T-helper 22 cell (primary cell): ENCODE measurements around the gene BTBD9.

ENCODE experiments used
- DNase-seq: peaks from one replicate; pipeline ENCODE4 v3.0.0-alpha.2; 2020; ENCODE audit warnings: low read depth

Gene BTBD9

DNA sequence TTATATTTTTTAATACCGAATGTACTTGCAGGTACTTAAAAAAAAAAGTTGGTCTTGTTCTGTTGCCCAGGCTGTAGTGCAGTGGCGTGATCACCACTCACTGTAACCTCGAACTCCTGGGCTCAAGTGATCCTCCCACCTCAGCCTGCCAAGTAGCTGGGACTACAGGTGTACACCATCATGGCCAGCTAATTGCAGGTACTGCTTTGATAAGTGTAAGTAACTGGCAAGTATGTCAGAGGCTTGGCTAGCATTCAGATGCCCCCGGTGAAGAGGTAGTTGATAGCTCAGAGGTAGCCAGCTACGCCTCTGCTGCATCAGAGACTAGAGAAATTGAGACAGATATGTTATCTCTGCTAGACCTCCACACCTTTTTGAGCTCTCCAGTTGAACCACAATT is 40.5 kb downstream of the BTBD9 start:
- no peak for DNase-seq

DNA sequence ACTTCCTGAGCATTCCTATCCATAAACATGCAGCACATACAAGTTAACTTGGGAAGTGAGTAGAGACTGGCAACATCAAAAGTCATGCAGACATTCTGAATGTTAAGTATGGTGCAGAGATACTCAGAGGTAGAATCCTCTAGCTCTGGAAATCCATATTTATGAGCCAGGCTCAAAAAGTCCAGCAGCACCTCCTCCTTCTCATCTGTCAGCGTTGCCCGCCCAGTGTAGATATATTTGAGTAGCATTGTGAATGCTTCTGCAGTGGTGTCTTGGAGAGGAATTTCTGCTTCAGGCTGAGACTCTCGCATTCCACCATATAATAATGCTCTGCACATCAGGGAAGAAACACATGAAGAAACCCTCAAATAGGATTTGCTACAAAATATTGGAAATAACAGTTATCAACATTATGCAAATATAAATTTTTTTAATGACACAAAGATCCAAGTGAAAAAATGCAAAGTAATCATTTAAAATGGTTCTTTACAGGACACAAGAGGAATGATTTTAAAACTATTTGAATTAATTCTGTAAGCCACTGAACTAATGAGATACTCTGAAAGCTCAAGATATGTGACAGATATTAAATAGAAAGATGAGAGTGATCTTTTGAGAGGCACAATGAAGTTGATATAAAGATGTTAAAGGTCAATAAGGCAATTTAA is 45.6 kb downstream of the BTBD9 start:
- DNase-seq, result no peak

DNA sequence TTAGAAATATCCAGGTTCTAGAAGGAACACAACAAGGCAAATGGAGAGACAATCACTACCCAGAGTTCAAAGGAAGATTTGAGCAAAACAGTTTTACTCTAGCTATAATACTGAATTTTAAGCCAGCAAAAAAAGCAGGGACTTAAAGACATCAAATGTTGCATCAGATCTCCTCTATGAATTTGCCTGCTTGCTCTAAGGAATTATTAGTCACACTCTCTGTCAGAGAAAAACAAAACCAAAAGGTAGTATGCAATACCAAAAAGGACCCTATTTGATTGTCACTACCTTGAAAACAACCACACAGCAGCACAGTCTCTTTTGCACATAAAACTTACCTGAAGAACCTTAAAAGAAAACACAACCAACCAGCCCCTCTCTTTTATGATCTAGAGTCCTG is 46.3 kb downstream of the BTBD9 start:
- no peak for DNase-seq

DNA sequence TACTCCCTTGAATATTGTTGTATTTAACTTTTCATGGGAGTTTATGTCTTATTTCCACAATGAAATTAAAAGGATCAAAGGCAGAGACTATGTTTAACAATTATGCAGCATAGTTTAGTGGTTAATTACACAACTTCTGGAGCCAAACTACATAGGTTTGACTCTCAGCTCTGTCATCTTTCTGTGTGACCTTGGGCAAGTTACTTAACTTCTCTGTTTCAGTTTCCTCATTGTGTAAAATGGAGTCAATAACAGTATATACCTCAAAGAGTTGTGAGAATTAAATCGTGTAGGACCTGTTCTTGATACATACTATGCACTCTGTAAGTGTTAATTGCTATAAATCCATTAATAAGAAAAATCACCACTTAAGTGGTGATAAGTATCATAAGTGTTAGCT is 48.3 kb downstream of the BTBD9 start:
- no peak for DNase-seq

DNA sequence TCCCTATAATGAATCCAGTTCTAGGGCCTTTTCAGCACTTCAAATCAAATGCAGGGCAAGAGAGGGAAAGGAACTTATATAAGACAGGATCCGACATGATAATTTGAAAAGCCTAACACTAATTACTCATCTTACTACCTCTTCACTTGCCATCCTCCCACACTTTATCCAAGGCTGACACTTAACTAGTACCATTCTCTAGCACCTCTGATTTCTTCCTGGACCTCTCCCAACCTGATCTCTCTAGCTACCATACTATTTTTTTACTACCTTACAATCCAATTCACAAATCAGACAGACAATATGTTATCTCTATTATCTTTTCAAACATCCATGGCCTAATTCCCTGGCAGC is 50.4 kb downstream of the BTBD9 start:
- DNase-seq, result no peak

DNA sequence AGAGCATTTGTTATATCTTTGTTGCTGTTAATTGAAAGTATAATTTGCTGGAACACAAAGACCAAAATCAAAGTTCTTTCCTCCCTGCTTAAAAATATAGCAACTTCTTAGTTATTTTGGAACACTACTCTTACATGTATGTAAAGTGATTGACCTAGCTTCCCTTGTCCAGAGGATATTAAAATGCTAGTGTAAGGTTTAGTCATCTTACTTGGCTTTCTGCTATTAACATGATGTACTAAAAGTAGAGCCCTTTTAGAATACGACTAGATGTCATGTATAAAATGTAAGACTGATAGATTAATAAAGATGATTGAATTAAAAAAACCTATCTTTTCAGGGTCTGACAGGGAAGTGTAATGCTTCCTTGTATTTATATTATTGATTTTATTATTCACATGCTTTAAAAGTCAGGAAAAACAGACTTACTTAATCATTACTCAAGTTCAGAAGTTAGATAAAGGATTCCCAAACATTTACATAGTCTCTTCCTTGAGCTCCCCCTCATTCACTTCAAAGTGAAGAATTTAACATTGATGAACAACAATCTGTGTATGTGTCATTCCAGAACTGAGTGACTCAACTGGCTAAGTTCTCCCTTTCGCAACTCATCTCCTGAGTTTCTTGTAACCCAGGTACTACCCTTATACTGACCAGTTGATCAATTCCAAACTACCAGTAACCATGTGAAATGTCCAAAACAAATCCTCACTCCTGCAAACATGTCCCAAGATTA is 50.9 kb downstream of the BTBD9 start:
- no peak for DNase-seq

DNA sequence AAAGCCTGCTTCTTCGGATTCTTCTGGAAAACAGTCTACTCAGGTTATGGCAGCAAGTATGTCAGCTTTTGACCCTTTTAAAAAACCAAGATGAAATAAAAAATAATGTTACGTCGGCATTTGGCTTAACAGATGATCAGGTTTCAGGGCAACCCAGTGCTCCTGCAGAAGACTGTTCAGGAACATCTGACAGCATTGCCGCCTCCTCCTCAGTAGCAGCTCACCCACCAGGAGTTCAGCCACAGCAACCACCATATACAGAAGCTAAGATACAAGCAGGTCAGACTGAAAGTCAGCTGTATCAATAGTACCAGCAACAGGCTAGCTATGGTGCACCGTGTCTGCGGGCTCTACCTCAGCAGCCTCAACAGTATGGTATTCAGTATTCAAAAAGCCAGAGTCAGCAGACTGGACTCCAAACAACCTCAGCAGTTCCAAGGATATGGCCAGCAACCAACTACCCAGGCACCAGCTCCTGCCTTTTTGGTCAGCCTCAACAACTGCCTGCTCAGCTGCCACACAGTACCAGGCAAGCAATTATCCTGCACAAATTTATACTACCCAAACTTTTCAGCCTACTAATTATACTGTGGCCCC is 51.9 kb downstream of the BTBD9 start:
- DNase-seq, result no peak

DNA sequence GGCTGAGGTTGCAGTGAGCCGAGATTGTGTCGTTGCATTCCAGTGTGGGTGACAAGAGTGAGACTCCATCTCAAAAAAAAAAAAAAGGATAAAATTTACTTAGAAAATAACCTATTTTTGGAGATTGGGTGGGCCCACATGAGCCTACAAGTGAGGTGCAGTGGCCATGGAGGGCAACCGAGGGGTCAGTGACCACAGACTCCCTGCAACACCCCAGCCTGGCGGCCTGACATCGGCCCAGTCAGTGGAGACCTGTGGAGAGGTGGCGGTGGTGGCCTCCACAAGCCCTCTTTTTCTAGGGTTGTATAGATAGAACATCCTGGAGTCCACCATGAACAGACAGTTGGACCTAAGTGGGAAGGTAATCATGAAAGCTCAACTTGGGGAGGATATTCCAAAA is 52.7 kb downstream of the BTBD9 start:
- no peak for DNase-seq

DNA sequence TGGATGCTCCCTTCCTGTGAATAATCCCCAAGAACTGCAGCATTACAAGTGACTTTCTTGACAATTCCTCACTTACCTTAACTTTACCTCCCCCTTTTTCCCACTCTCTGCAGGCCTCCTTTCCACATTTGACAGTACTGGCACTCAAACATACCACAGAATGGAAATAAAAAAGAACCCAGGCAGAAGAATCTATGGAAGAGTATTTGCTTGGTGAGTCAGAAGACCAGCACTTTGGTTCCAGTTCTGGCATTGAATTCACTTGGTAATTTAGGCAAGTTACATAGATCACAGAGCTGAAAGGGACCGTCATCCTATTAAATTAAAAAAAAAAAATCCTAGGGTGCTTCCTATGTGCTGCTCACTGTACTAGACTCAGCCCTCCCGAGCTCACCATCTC is 55.0 kb downstream of the BTBD9 start:
- DNase-seq, result no peak

DNA sequence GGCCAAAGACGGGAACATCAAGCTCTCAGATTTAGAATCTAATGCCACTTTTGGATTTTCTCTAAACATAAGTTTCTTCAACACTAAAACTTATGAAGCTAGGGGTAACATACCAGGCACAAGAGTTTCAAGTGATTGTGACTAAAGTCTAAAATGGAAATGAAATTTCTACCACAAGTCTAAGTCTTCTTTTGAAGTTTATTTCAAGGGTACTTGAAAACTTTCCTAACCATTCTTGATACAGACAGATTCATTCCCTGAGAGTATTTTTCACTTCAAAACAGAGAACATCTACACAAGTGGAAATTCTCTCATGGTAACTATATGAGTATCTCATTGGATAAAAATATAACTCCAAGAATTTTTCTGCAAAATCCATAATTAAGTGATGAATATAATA is 56.2 kb downstream of the BTBD9 start:
- no peak for DNase-seq

DNA sequence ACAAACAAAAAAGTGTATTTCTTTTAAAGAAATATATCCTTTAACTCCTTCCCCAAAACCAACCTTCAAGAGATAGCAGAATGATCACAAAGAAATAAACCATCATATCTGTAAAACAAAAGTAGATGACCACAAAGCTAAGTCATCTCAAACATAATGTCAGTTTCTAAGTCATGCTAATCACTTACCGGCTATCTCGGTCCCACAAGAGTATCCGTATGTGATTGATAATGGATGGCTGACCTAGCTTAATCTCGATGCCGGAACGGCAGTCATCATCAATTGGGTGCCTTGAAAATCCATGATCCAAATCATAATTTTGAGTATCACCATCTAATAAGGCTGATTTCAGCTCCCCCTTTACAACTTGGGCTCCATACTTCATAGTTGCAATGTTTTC is 59.7 kb downstream of the BTBD9 start:
- DNase-seq, result no peak

DNA sequence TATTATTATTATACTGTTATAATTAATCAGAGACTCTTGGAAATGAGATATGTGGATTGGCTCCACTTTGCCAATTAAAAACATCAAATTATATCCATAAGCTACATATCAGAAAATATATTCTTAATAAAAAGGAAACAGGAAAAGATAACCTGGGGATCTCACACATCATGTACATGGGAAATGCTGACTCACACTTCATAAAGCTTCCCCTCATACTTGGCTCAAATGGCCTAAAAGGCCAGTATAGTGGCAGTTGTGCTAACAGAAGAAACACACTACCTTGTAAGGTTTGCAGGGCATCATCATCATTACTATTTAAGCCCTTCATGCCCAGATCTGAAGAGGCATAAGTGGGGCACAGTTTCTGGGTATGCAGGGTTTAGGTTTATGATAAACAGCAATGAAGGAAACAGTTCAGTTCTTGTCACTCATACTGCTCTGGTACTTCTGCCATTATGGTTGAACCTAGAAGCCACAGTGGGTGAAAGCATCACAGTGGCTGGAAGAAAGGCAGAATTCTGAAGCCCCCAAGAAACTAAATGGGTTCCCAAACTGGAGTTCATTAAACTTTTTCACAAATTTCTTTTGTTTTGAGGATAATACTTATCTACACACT is 60.6 kb downstream of the BTBD9 start:
- DNase-seq, result no peak

DNA sequence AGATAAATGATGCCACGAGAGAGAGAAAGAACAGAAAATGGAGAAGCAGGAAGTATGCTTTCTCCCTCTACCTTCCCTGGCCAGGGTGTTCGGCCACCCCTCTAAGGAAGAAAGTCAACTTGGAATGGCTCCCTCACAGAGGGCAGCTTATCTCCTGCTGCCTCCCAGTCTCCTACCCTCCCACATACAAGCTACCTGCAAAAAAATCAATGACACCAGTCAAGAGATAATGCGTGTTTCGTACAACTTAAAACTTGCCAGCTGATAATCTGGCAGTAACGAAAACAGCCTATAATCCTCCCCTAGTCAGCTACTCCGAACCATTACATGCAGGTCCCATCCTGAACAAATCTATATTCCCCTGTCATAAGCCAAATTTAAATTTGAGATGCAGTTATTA is 61.7 kb downstream of the BTBD9 start:
- DNase-seq, result no peak

DNA sequence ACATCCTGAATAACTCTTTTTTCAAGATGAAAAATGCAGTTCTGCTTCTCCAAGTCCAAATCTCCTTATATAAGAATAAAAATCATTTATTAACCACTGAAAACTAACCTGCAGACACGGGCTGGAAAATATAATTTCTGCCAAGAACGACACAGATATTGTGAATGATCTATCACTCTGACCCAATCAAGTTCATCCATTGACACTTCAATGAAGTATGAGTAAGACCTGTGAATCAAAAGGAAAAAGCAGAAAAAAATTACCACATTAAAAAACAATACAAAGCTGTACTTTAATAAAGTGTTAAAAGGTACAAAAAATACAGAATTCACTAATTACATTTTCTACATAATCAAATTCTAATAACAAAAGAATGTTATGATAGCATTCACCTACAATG is 62.2 kb downstream of the BTBD9 start:
- DNase-seq, result no peak

DNA sequence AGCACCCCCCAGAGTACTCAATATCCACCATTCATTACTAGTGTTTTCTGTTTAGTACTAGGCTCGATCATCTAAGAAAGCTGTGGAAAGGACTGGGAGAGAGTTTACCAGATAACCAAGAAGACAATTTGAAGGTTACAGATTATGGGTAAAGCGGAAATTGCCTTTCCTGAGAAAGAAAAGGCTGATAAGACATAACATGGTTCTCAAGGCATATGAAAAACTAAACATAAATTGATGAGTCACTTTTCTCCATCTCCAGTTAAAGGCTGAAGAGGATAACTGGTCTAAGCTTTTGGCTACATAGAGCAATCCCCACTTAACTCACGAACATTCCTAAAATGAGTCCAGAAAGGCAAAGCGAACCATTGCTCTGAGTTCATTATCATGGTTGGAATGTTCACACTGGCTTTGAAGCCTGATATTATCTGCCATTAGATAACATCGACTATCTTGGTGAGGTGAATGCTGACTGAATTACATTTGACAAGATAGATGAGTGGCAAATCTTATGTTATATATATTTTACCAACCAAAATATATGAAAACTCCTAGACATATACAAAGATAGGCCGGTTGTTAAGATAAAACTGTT is 65.8 kb downstream of the BTBD9 start:
- no peak for DNase-seq

DNA sequence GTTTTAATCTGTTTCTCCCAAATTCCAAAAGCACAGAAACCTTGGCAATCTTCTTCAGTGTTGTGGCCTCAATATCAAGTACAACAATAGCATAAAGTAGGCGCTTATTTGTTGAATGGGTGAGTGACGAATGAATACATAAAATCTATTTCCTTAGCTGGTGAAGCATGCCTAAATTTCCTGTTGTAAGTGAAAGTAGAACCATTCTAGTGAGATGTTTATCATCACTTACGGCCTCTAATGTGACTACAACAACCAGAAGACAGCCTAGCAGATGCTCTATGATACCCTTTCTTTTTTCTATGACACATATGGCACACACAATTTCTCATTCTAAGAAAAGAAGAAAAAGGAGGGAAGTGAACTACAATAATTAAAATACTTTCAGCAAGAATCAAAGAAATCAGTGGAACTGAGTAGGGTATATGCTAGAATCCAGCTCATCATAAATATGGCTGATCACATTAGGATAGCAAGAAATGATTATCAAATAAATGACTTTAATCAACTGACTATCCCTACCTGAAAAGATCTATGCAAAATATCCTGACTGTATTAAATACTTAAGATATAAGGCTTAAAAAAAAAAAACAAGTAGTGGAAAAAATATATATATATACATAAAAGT is 67.4 kb downstream of the BTBD9 start:
- no peak for DNase-seq

DNA sequence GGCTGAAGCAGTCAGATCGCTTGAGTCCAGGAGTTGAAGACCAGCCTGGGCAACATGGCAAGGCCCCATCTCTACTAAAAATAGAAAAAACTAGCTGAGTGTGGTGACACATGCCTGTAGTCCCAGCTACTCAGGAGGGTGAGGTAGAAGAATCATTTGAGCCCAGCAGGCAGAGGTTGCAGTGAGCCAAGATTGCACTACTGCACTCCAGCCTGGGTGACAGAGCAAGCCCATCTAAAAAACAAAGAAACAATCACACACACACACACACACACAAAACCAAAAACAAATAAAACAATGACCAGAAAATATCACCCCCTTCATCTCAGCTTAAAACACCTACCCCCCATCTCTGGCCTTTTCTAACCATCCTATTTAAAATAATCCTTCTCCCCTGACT is 68.0 kb downstream of the BTBD9 start:
- DNase-seq, result no peak

DNA sequence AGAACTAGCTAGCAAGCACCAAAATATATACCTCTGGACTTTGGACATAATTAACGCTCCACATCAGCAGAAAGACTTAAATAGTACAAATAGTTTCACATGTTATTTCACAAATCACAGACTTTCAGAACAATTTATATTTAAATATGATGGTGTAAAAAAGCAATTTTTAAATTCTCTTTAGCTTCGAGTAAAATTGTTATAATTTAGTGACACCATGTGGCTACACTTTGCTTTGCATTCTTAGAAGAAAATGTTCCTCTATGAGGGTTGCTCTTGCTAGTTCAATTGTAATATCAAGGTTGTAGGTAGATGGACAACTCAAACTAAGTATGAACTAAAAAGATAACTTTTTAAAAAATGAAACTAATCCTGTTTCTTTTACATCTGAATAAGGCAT is 69.0 kb downstream of the BTBD9 start:
- DNase-seq, result no peak

DNA sequence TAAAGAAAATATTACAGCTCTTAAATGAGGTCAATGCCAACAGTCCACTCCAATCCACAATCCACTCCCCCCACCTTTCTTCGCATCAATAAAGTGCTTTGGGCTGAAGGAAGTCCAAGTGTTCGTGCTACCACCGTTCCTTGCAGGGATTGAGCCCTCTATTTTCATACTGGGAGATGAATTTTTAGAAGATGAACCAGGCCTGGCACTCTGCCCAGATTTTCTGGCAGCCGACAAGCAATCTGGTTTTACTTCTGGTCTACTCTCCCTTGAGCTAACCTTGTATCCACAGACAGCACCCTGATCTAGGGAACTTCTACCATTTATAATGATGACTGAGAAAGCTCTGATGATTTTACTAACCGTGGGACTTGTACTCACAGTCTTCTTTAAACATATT is 72.3 kb downstream of the BTBD9 start:
- no peak for DNase-seq

DNA sequence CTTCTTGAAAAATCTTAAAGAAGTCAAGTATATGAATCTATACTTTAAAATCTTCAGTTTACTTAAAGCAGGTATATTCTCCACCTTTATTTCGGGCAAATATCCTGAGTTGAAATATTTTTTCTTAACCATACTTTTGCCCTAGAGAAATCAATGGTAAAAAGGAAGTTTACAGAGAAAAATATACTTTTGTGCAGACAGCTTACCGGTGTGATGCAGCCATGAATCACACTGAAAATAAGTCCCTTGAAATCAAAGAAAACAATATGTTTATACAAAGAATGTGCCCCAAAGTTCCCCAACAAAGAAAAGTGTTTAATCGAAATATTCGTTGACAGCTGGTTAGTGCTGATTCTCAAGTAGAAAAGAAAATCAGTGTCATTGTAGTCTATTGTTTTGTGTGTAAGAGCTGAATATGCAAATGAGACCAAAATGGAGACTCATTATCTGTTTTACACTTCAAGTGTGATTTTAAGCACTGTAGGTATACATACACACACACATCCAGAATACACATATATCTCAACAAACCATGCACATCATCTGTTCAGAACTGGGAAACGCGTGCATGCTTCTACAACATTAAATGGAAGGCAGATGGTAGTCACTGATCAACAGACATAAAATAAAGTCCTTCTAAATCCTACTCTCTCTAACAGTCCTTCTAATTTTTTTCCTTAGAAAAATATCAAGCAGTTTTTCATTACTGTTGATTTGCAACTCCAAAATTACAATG is 73.3 kb downstream of the BTBD9 start:
- DNase-seq, result no peak

DNA sequence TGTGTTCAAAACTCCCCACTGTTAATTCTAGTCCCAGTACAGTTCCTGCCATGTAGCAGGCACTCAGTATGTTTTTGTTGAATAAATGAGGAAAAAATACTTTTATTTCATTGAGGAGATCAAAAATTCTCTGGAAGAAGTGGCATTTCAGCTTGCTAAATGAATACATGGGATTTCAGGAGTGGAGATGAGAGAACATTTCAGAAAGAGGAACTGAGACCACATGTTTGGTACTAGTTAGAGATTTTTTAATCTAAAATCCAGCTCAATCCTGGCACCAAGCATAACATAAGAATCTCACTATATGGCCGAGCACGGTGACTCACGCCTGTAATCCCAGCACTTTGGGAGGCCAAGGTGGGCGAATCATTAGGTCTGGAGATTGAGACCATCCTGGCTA is 75.4 kb downstream of the BTBD9 start:
- no peak for DNase-seq

DNA sequence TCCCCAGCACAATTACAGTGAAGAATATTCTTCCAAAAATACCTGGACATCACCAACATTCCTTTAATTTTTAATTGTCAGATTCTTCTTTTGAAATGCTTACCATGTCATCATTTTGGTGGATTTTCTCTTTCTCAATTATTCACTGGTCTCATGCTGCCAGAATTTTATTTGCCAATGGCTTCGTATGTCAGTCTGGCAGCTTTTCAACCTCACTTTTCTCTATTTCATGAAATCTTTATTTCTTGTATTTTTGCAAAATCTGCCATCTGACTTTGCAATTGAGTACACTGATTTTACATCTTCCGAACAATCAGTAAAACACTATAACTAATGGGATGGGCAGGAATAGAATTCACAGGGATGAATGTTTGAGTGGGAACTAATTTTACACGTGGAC is 84.1 kb downstream of the BTBD9 start:
- no peak for DNase-seq
